RWPE2 (cell line): ENCODE data around the gene PPDPF.
"Not testable (repeated sequence)": the region's sequence is repeated elsewhere in the genome, so short reads cannot be mapped to it uniquely, and the experiment has no call there.

Experiments
- ATAC-seq: fragments of 200-7000 bp; cut with Tn5 transposase; 3 replicates; pipeline ENCODE4 v1.9.1; 2021; ENCODE audit warnings: low read depth
- DNase-seq: peaks from one replicate; pipeline ENCODE4 v3.0.0-alpha.2; 2020; ENCODE audit warnings: low spot score
- H3K27ac ChIP-seq: fragments of 450-650 bp; 2 replicates; pipeline ENCODE4 v1.5.1; 2017; ENCODE audit warnings: mild to moderate bottlenecking; ENCODE audit not compliant: poor library complexity, severe bottlenecking
- H3K27me3 ChIP-seq: fragments of 250-450 bp; sonication (Bioruptor Pico); 2 replicates; pipeline ENCODE4 v1.5.1; 2021; ENCODE audit warnings: mild to moderate bottlenecking, moderate library complexity; ENCODE audit not compliant: insufficient read depth, poor library complexity, severe bottlenecking
- H3K36me3 ChIP-seq: fragments of 250-450 bp; sonication (Bioruptor Pico); 2 replicates; pipeline ENCODE4 v1.5.1; 2020; ENCODE audit warnings: low read depth, mild to moderate bottlenecking, moderate library complexity
- H3K4me1 ChIP-seq: fragments of 250-450 bp; sonication (Bioruptor Pico); 2 replicates; pipeline ENCODE4 v1.5.1; 2021; ENCODE audit warnings: mild to moderate bottlenecking, moderate library complexity; ENCODE audit not compliant: insufficient read depth, poor library complexity, severe bottlenecking
- H3K4me3 ChIP-seq: fragments of 250-450 bp; sonication (Bioruptor Pico); 2 replicates; pipeline ENCODE4 v1.5.1; 2021; ENCODE audit warnings: mild to moderate bottlenecking, moderate library complexity; ENCODE audit not compliant: severe bottlenecking
- H3K9me3 ChIP-seq: fragments of 250-450 bp; sonication (Bioruptor Pico); 2 replicates; pipeline ENCODE4 v1.5.1; 2021; ENCODE audit warnings: mild to moderate bottlenecking, moderate library complexity; ENCODE audit not compliant: severe bottlenecking
- TF ChIP-seq, protein P1 (sequence below): fragments of 450-650 bp; IDR thresholded peaks from one replicate; pipeline ENCODE4 v1.5.1; 2017; ENCODE audit warnings: mild to moderate bottlenecking, moderate library complexity; ENCODE audit not compliant: poor library complexity, severe bottlenecking

Gene PPDPF

GRCh38 chr20:63508072-63508768 lies 12.3 kb upstream of the PPDPF start:
- TF ChIP-seq, protein P1, sequence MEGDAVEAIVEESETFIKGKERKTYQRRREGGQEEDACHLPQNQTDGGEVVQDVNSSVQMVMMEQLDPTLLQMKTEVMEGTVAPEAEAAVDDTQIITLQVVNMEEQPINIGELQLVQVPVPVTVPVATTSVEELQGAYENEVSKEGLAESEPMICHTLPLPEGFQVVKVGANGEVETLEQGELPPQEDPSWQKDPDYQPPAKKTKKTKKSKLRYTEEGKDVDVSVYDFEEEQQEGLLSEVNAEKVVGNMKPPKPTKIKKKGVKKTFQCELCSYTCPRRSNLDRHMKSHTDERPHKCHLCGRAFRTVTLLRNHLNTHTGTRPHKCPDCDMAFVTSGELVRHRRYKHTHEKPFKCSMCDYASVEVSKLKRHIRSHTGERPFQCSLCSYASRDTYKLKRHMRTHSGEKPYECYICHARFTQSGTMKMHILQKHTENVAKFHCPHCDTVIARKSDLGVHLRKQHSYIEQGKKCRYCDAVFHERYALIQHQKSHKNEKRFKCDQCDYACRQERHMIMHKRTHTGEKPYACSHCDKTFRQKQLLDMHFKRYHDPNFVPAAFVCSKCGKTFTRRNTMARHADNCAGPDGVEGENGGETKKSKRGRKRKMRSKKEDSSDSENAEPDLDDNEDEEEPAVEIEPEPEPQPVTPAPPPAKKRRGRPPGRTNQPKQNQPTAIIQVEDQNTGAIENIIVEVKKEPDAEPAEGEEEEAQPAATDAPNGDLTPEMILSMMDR, result no peak
- Histone ChIP-seq H3K4me3 (no peak overlapping the region), H3K27ac (no peak overlapping the region), H3K36me3 (no peaks in the 10 kb centered on the region), H3K27me3 (peaks cover 9% of the 10 kb centered on the region), H3K9me3 (no peaks in the 10 kb centered on the region), H3K4me1 (no peaks in the 10 kb centered on the region)
- ATAC-seq (no peak), DNase-seq (no peak)

DNA sequence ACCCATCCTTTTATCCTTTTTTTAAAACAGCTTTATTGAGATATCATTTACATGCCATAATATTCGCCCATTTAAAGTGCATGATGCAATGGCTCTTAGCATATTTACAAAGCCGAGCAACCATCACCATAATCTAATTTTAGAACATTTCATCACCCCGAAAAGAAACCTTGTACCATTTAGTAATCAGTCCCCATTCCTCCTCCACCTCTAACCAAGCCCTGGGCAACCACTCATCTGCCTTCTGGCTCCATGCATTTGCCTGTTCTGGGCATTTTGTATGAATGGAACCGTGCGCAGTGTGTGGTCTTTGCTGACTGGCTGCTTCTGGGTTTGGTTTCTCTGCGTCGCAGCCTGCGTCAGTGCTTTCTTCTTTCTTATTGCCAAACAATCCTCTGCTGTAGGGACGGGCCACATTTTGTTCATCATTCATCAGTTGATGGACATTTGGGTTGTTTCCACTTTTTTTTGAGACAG lies 11.4 kb upstream of the PPDPF start:
- H3K27ac ChIP-seq, result no peak overlapping the region
- ATAC-seq (no peak), DNase-seq (no peak)
- H3K36me3 ChIP-seq, result no peaks in the 10 kb centered on the region
- no peaks in the 10 kb centered on the region for H3K9me3 ChIP-seq
- no peaks in the 10 kb centered on the region for H3K4me1 ChIP-seq
- peaks cover 9% of the 10 kb centered on the region for H3K27me3 ChIP-seq
- no peak overlapping the region for H3K4me3 ChIP-seq
- TF ChIP-seq, protein P1, result no peak

- no peak overlapping the region for H3K4me3 ChIP-seq
- TF ChIP-seq, protein P1, result no peak
- H3K9me3 ChIP-seq, result no peaks in the 10 kb centered on the region
- H3K27me3 ChIP-seq, result peaks cover 9% of the 10 kb centered on the region
- no peaks in the 10 kb centered on the region for H3K36me3 ChIP-seq
- H3K4me1 ChIP-seq, result no peaks in the 10 kb centered on the region
- DNase-seq (no peak), ATAC-seq (no peak)
- H3K27ac ChIP-seq, result no peak overlapping the region
Observed at GRCh38 chr20:63513207-63513606, 7.4 kb upstream of the PPDPF start.

DNA sequence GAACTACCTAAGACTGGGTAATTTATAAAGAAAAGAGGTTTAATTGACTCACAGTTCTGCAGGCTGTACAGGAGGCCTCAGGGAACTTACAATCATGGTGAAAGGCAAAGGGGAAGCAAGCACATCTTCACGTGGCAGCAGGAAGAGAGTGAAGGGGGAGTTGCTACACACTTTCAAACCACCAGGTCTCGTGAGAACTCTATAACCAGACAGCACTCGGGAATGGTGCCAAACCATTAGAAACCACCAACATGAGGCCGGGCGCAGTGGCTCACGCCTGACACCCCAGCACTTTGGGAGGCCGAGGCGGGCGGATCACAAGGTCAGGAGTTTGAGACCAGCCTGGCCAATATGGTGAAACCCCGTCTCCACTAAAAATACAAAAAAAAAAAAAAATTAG lies 6.0 kb upstream of the PPDPF start:
- ATAC-seq, DNase-seq, H3K27ac ChIP-seq, H3K9me3 ChIP-seq, H3K27me3 ChIP-seq, H3K4me1 ChIP-seq, H3K4me3 ChIP-seq, H3K36me3 ChIP-seq: not testable (repeated sequence)

DNA sequence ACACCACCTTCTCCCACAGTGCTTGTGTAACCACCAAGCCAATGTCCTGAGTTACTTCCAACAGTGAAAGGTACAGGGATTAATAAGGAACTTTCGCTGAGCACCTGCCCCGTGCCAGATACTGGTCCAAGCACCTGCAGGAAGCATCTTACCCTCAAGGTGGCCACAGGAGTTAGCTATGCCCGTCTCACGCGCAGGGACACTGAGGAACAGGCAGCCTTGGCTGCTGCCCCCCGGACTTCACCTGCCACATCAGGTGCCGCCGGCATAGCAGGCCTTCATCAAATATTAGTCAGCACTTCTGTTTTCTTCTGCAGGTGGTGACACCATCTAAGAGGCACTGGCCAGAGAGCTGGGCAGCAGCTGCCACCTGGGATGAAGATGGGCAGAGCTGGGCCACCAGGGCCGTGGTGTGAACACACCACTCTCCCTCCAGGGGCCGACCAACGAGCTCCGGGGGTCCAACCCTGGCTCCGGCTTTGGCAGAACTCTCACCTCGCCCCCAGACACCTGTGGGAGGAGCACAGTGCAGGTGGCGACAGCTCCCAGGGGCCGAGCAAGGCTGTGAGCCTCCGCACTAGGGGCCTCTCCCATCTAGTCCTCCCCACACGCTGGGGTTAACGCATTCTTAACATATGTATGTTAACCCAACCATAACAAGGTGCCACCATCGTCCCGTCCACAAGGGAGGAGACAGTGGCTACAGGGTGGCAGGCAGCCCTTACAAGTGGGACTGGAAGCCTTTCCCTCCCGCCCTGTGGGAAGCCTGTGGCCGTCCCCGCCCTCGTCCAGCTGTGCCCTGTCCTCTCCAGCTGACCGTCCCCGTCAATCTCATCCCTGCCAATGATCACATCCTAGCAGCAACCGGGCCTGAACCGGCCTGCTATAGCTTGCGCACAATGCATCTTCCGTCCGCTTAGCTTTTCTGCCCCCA lies 2.9 kb upstream of the PPDPF start:
- Histone ChIP-seq H3K27me3 (peaks cover 4% of the 10 kb centered on the region), H3K27ac (no peak overlapping the region), H3K4me3 (no peak overlapping the region), H3K9me3 (no peaks in the 10 kb centered on the region), H3K4me1 (peaks cover 5% of the 10 kb centered on the region), H3K36me3 (peaks cover 15% of the 10 kb centered on the region)
- DNase-seq (peak; percentile 87), ATAC-seq (no peak)
- TF ChIP-seq, protein P1, result no peak
